Astrocyte of the cerebellum (primary cell): ENCODE data around the gene NCAPD2.

Experiments used
- DNase-seq: peaks from one replicate; pipeline ENCODE4 v3.0.0-alpha.2; 2011; ENCODE audit warnings: low read depth
- H3K4me3 ChIP-seq: 2 replicates; pipeline ENCODE4 v1.5.1; 2011; ENCODE audit warnings: mild to moderate bottlenecking, low read depth, low read length, moderate library complexity
- CTCF ChIP-seq: IDR thresholded peaks from 2 replicates; pipeline ENCODE4 v1.5.1; 2012; ENCODE audit warnings: low read length, low read depth, moderate library complexity, mild to moderate bottlenecking; ENCODE audit errors: missing control alignments
- in situ Hi-C: cut with HindIII; loops from 2 replicates; pipeline ENCODE4 v1.10.0; 2017; ENCODE audit warnings: low sequenced_read_pairs

NCAPD2 gene

GRCh38 chr12:6452245-6452943, 41.5 kb upstream of the NCAPD2 start:
- in situ Hi-C loops, result no loop called here
- no peak for DNase-seq
- H3K4me3 ChIP-seq, result peak overlapping the region; percentile 46
- no peak for TF ChIP-seq CTCF

- no peak for DNase-seq
- TF ChIP-seq CTCF, result no peak
- in situ Hi-C loops, result no loop called here
- no peak overlapping the region for H3K4me3 ChIP-seq
Measured at GRCh38 chr12:6452944-6453630, 40.8 kb upstream of the NCAPD2 start.

GRCh38 chr12:6457220-6457945, 36.5 kb upstream of the NCAPD2 start:
- in situ Hi-C loops, result no loop called here
- H3K4me3 ChIP-seq, result no peak overlapping the region
- TF ChIP-seq CTCF, result no peak
- DNase-seq, result no peak

GRCh38 chr12:6458281-6459003, 35.5 kb upstream of the NCAPD2 start:
- in situ Hi-C loops, result no loop called here
- DNase-seq, result no peak
- TF ChIP-seq CTCF, result no peak
- no peak overlapping the region for H3K4me3 ChIP-seq

- TF ChIP-seq CTCF, result no peak
- DNase-seq, result no peak
- in situ Hi-C loops, result no loop called here
- no peak overlapping the region for H3K4me3 ChIP-seq
Measured at GRCh38 chr12:6459004-6459337, 34.9 kb upstream of the NCAPD2 start.

GRCh38 chr12:6460751-6461371, 33.0 kb upstream of the NCAPD2 start:
- in situ Hi-C loops, result loop anchor here (10.0 kb wide), 1 partner anchor 66 kb away; no protein-coding TSS in a partner anchor
- no peak overlapping the region for H3K4me3 ChIP-seq
- no peak for DNase-seq
- TF ChIP-seq CTCF, result no peak
